HG03520 (cell line): Measurements from ENCODE around the gene NAV2.
"Not testable (repeated sequence)": the region's sequence is repeated elsewhere in the genome, so short reads cannot be mapped to it uniquely, and the experiment has no call there.

Source experiments
- ATAC-seq: cut with Tn5 transposase; IDR thresholded peaks from one replicate; pipeline ENCODE4 v1.9.1; 2021; ENCODE audit warnings: mild to moderate bottlenecking, moderate library complexity; ENCODE audit not compliant: unreplicated experiment

The NAV2 gene

GRCh38 chr11:19987331-19987801, 274.7 kb downstream of the NAV2 start:
- ATAC-seq: no peak

- no peak for ATAC-seq
Observed at GRCh38 chr11:19988598-19988997, 276.0 kb downstream of the NAV2 start.

- no peak for ATAC-seq
Observed at GRCh38 chr11:19989191-19989590, 276.6 kb downstream of the NAV2 start.

- no peak for ATAC-seq
Observed at GRCh38 chr11:19992162-19992561, 279.5 kb downstream of the NAV2 start.

- ATAC-seq: no peak
Observed at GRCh38 chr11:19992998-19993397, 280.4 kb downstream of the NAV2 start.

- ATAC-seq: no peak
Observed at GRCh38 chr11:19994672-19995071, 282.0 kb downstream of the NAV2 start.

- no peak for ATAC-seq
Observed at GRCh38 chr11:19995145-19995544, 282.5 kb downstream of the NAV2 start.

- ATAC-seq: no peak
Observed at GRCh38 chr11:19996571-19996970, 283.9 kb downstream of the NAV2 start.

- ATAC-seq: no peak
Observed at GRCh38 chr11:20000022-20000350, 287.3 kb downstream of the NAV2 start.

- ATAC-seq: no peak
Observed at GRCh38 chr11:20000351-20001134, 287.9 kb downstream of the NAV2 start.

- no peak for ATAC-seq
Observed at GRCh38 chr11:20002312-20003216, 289.9 kb downstream of the NAV2 start.

GRCh38 chr11:20003351-20003750, 290.7 kb downstream of the NAV2 start:
- no peak for ATAC-seq

- ATAC-seq: no peak
Observed at GRCh38 chr11:20004866-20005265, 292.2 kb downstream of the NAV2 start.

- ATAC-seq: no peak
Observed at GRCh38 chr11:20005747-20006146, 293.1 kb downstream of the NAV2 start.

GRCh38 chr11:20006618-20007017, 294.0 kb downstream of the NAV2 start:
- ATAC-seq: not testable (repeated sequence)

- no peak for ATAC-seq
Observed at GRCh38 chr11:20007386-20007785, 294.7 kb downstream of the NAV2 start.

- ATAC-seq: no peak
Observed at GRCh38 chr11:20008190-20008870, 295.7 kb downstream of the NAV2 start.

GRCh38 chr11:20008871-20009644, 296.4 kb downstream of the NAV2 start:
- ATAC-seq: no peak

GRCh38 chr11:20010156-20010850, 297.7 kb downstream of the NAV2 start:
- no peak for ATAC-seq

- no peak for ATAC-seq
Observed at GRCh38 chr11:20010851-20011225, 298.2 kb downstream of the NAV2 start.
